Measurements from ENCODE around the gene MATCAP1.

- TF ChIP-seq CTCF (IDR thresholded peaks at IDR 0.05; ENCODE audit: control extremely low read depth in 1 of 3, insufficient read depth in 1 of 3, low read depth in 1 of 3, low read length in 3 of 3) (no peak), ZNF274 (IDR thresholded peaks at IDR 0.05; ENCODE audit: borderline replicate concordance, extremely low read depth, low read length) (no peak), SP2 (IDR thresholded peaks at IDR 0.05; ENCODE audit: low read length) (no peak)
Observed at GRCh38 chr16:67227567-67227921, 43.8 kb upstream of the MATCAP1 start.
